ENCODE results near the gene GRM2.

DNA sequence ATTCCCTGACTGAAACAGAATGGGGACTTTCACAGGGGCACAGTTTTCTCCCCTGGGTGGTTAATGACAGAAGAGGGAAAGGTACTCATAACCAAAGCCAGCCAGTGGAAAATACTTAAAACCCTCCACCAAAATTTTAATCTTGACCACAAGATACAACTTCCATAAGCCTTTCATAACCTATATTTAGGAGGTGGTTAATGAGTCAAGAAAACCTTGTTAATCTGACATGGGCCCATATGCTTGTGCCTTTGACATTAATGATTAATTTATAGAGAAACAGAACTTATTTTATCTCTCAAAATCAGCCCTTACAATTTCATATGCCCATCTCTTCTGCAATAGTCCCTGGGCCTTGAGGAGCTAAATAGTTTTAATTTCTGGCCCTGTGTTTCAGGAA, 41.0 kb downstream of the GRM2 start:
- TF ChIP-seq, protein P1, sequence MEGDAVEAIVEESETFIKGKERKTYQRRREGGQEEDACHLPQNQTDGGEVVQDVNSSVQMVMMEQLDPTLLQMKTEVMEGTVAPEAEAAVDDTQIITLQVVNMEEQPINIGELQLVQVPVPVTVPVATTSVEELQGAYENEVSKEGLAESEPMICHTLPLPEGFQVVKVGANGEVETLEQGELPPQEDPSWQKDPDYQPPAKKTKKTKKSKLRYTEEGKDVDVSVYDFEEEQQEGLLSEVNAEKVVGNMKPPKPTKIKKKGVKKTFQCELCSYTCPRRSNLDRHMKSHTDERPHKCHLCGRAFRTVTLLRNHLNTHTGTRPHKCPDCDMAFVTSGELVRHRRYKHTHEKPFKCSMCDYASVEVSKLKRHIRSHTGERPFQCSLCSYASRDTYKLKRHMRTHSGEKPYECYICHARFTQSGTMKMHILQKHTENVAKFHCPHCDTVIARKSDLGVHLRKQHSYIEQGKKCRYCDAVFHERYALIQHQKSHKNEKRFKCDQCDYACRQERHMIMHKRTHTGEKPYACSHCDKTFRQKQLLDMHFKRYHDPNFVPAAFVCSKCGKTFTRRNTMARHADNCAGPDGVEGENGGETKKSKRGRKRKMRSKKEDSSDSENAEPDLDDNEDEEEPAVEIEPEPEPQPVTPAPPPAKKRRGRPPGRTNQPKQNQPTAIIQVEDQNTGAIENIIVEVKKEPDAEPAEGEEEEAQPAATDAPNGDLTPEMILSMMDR (conservative IDR thresholded peaks at IDR 0.05; ENCODE audit: low read depth, low read length): no peak
- no peak for TF ChIP-seq EZH2phosphoT487 (IDR thresholded peaks at IDR 0.05; ENCODE audit: borderline replicate concordance, low read length)

All from PC-3 (cell line).